Esophagus muscularis mucosa (tissue), 4 donors: ENCODE measurements around the gene FBXL7. TPM values are rescaled to one million over a fixed set of nuclear protein-coding genes. Genes with fewer than 3 reads are reported as not detected.

ENCODE experiments used
- DNase-seq: peaks from one replicate; pipeline ENCODE4 v3.0.0-alpha.2; 2017; ENCODE audit errors: extremely low spot score
- H3K27ac ChIP-seq, 4 donors: fragments of 200-600 bp; sonication (generic); replicated peaks in 1 of 4; 1 replicate in 3 of 4; 2 replicates in 1 of 4; pipeline ENCODE4 v1.5.1; 2016 to 2019; ENCODE audit warnings: mild to moderate bottlenecking in 1 of 4
- H3K27me3 ChIP-seq, 4 donors: fragments of 200-600 bp; sonication (generic); one replicate each; pipeline versions ENCODE4 v1.5.1 to v1.6.0; 2016 to 2019
- H3K36me3 ChIP-seq, 4 donors: fragments of 200-600 bp; sonication (generic); one replicate each; pipeline ENCODE4 v1.5.1; 2016 to 2019
- H3K4me1 ChIP-seq, 4 donors: fragments of 200-600 bp; sonication (generic); one replicate each; pipeline ENCODE4 v1.5.1; 2016 to 2019
- H3K4me3 ChIP-seq, 4 donors: fragments of 200-600 bp; sonication (generic); 1 replicate in 2 of 4; 2 replicates in 2 of 4; pipeline ENCODE4 v1.5.1; 2016 to 2019; ENCODE audit warnings: mild to moderate bottlenecking in 4 of 4, moderate library complexity in 1 of 4
- H3K9me3 ChIP-seq, 4 donors: fragments of 200-600 bp; sonication (generic); 1 replicate in 3 of 4; 2 replicates in 1 of 4; pipeline ENCODE4 v1.5.1; 2016 to 2019
- EP300 ChIP-seq: sonication (generic); formaldehyde crosslinking; IDR thresholded peaks from one replicate; pipeline ENCODE4 v1.6.1; 2017; ENCODE audit warnings: antibody characterized with exemption
- POLR2A ChIP-seq: fragments of 450-650 bp; IDR thresholded peaks from one replicate; pipeline ENCODE4 v1.6.1; 2017; ENCODE audit warnings: antibody characterized with exemption, moderate library complexity, mild to moderate bottlenecking, low read depth
- POLR2AphosphoS5 ChIP-seq, 2 donors: sonication (generic); formaldehyde crosslinking; IDR thresholded peaks; one replicate each; pipeline ENCODE4 v1.6.1; 2017; ENCODE audit warnings: antibody characterized with exemption in 2 of 2
- WGBS: methylation state at CpG from one replicate; pipeline ENCODE4 v1.1.5; 2018; 5-methylcytosine and 5-hydroxymethylcytosine counted together
- intact Hi-C: fragments of 100-400 bp; cut with DNase I; formaldehyde crosslinking; loops from one replicate; pipeline ENCODE4 v1.15.1; 2023
- total RNA-seq, 4 donors: library from RNA; depleted of rRNA; stranded (reverse); fragments of >200 nt; gene quantifications; one replicate each; pipeline versions ENCODE4 v1.1.0 to v1.2.1, GENCODE V29; 2016
- TF ChIP-seq, protein P1 (sequence below), 3 experiments: fragments of 200-600 bp in 2 of 3; fragments of 450-650 bp in 1 of 3; sonication (generic) in 2 of 3; IDR thresholded peaks; one replicate each; pipeline ENCODE4 v1.5.1; 2017 to 2019; ENCODE audit warnings: antibody characterized with exemption in 3 of 3, mild to moderate bottlenecking in 2 of 3, moderate library complexity in 1 of 3

Gene FBXL7
- total RNA-seq, 4 donors from 2014 or later = 25.7 to 37.7 (median 27.6) TPM

- DNase-seq = peak; percentile 17
- H3K27me3 ChIP-seq = no peaks in the 10 kb centered on the region
- no peaks in the 10 kb centered on the region for H3K9me3 ChIP-seq
- no peak for TF ChIP-seq EP300
- TF ChIP-seq, protein P1, sequence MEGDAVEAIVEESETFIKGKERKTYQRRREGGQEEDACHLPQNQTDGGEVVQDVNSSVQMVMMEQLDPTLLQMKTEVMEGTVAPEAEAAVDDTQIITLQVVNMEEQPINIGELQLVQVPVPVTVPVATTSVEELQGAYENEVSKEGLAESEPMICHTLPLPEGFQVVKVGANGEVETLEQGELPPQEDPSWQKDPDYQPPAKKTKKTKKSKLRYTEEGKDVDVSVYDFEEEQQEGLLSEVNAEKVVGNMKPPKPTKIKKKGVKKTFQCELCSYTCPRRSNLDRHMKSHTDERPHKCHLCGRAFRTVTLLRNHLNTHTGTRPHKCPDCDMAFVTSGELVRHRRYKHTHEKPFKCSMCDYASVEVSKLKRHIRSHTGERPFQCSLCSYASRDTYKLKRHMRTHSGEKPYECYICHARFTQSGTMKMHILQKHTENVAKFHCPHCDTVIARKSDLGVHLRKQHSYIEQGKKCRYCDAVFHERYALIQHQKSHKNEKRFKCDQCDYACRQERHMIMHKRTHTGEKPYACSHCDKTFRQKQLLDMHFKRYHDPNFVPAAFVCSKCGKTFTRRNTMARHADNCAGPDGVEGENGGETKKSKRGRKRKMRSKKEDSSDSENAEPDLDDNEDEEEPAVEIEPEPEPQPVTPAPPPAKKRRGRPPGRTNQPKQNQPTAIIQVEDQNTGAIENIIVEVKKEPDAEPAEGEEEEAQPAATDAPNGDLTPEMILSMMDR (IDR thresholded peaks at IDR 0.05) = no peak
- no peak for TF ChIP-seq POLR2AphosphoS5 (IDR thresholded peaks at IDR 0.05)
- TF ChIP-seq POLR2A = no peak
- H3K4me1 ChIP-seq = peaks cover 42 to 69% (median 52%) of the 10 kb centered on the region in 4 donors
- no peaks in the 10 kb centered on the region for H3K36me3 ChIP-seq
- 81% methylated on average over 10 of the region's 10 CpGs for WGBS
- intact Hi-C loops = no loop called here
- no peak overlapping the region for H3K4me3 ChIP-seq
- H3K27ac ChIP-seq = no peak overlapping the region
These were observed 77.2 kb downstream of the FBXL7 start for GRCh38 chr5:15577132-15577531.

DNA sequence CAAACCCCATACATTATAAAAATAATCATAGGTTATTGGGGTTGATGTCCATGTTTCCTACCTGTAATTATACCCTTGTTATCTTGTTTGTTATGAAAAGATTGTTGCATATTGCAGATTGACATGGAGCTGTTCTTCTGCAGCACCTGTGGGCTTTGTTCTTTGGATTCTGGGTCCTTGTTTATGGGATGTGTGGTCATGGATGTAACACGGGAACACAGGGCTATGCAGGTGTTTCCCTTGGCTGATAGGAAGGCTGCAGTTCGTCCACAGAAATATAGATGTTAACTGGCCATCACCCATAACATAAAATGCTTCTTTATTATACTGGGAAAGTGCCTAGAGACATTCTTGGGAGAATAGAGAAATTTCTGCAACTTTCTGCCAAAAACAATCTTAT is 77.9 kb downstream of the FBXL7 start:
- TF ChIP-seq POLR2A (no peak), POLR2AphosphoS5 (IDR thresholded peaks at IDR 0.05) (no peak), EP300 (no peak)
- TF ChIP-seq, protein P1 (IDR thresholded peaks at IDR 0.05) = no peak
- Histone ChIP-seq H3K27me3 (no peaks in the 10 kb centered on the region), H3K9me3 (no peaks in the 10 kb centered on the region), H3K27ac (no peak overlapping the region), H3K4me3 (no peak overlapping the region), H3K36me3 (no peaks in the 10 kb centered on the region), H3K4me1 (peaks cover 42 to 65% (median 52%) of the 10 kb centered on the region in 4 donors)
- 72% methylated on average over 2 of the region's 2 CpGs for WGBS
- intact Hi-C loops = no loop called here
- DNase-seq = peak; percentile 24

GRCh38 chr5:15579193-15579990 is 79.4 kb downstream of the FBXL7 start:
- TF ChIP-seq, protein P1 (IDR thresholded peaks at IDR 0.05) = no peak
- TF ChIP-seq POLR2AphosphoS5 (IDR thresholded peaks at IDR 0.05) (no peak), POLR2A (no peak), EP300 (no peak)
- H3K4me1 ChIP-seq = peaks cover 29 to 50% (median 42%) of the 10 kb centered on the region in 4 donors
- no peak overlapping the region for H3K27ac ChIP-seq
- 94% methylated on average over 3 of the region's 3 CpGs for WGBS
- no peak overlapping the region for H3K4me3 ChIP-seq
- H3K36me3 ChIP-seq = peaks cover 0 to 10% (median 5%) of the 10 kb centered on the region in 4 donors
- intact Hi-C loops = no loop called here
- DNase-seq = peak; percentile 57
- H3K27me3 ChIP-seq = no peaks in the 10 kb centered on the region
- peaks cover 0 to 3% (median 0%) of the 10 kb centered on the region in 4 donors for H3K9me3 ChIP-seq

DNA sequence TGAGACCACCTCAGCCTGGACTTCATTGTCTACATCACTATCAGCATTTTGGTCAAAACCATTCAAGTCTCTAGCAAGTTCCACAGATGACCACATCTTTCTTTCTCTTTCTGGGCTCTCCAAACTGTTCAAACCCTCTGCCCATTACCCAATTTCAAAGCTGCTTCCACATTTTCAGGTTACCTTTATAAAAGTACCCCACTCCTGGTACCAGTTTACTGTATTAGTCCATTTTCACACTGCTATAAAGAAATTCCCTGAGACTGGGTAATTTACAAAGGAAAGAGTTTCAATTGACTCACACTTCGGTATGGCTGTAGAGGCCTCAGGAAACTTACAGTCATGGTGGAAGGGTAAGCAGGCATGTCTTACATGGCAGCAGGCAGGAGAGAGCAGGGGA is 84.5 kb downstream of the FBXL7 start:
- intact Hi-C loops = no loop called here
- peaks cover 0 to 26% (median 24%) of the 10 kb centered on the region in 4 donors for H3K4me1 ChIP-seq
- TF ChIP-seq EP300 (no peak), POLR2A (no peak), POLR2AphosphoS5 (IDR thresholded peaks at IDR 0.05) (no peak)
- TF ChIP-seq, protein P1 (IDR thresholded peaks at IDR 0.05) = no peak
- peaks cover 0 to 7% (median 2%) of the 10 kb centered on the region in 4 donors for H3K9me3 ChIP-seq
- H3K27ac ChIP-seq = no peak overlapping the region
- no peak for DNase-seq
- H3K36me3 ChIP-seq = peaks cover 0 to 14% (median 7%) of the 10 kb centered on the region in 4 donors
- H3K27me3 ChIP-seq = no peaks in the 10 kb centered on the region
- H3K4me3 ChIP-seq = no peak overlapping the region
- 100% methylated on average over 1 of the region's 1 CpG for WGBS
